Psoas muscle (tissue), 8 donors: ENCODE results near the gene COPG1. TPM values are rescaled to one million over a fixed set of nuclear protein-coding genes. Genes with fewer than 3 reads are reported as not detected.
A peak's percentile ranks its signal among the peaks of the same experiment; 100 is the strongest.

Source experiments
- ATAC-seq, 4 donors: fragments of 200-7000 bp; cut with Tn5 transposase; one replicate each; pipeline ENCODE4 v1.9.1; 2020; ENCODE audit warnings: moderate library complexity in 3 of 4, mild to moderate bottlenecking in 2 of 4
- DNase-seq, 2 donors: peaks; one replicate each; pipeline ENCODE4 v3.0.0-alpha.2; 2020
- H3K27ac ChIP-seq: fragments of 200-600 bp; one replicate; pipeline ENCODE4 v1.8.0; 2022
- H3K27me3 ChIP-seq, 3 donors: fragments of 200-600 bp in 1 of 3; one replicate each; pipeline versions ENCODE4 v1.6.1 to v1.8.0; 2013 to 2022; ENCODE audit warnings: low read length in 2 of 3, mild to moderate bottlenecking in 2 of 3, moderate library complexity in 1 of 3; ENCODE audit not compliant: insufficient read depth in 3 of 3
- H3K36me3 ChIP-seq, 2 donors: fragments of 200-600 bp in 1 of 2; one replicate each; pipeline versions ENCODE4 v1.6.1 to v1.8.0; 2013 to 2022; ENCODE audit warnings: low read depth in 1 of 2, mild to moderate bottlenecking in 1 of 2, moderate library complexity in 1 of 2; ENCODE audit not compliant: insufficient read depth in 1 of 2
- H3K4me1 ChIP-seq: fragments of 200-600 bp; one replicate; pipeline ENCODE4 v1.8.0; 2022
- H3K4me3 ChIP-seq: fragments of 200-600 bp; one replicate; pipeline ENCODE4 v1.8.0; 2022; ENCODE audit warnings: mild to moderate bottlenecking
- H3K9me3 ChIP-seq: fragments of 200-600 bp; one replicate; pipeline ENCODE4 v1.8.0; 2022
- WGBS, 3 donors: extraction: QIAGEN DNeasy Blood & Tissue Kit; methylation state at CpG; one replicate each; pipeline versions ENCODE4 v1.1.6 to v1.1.7; 2013; 5-methylcytosine and 5-hydroxymethylcytosine counted together
- intact Hi-C, 2 donors: fragments of 100-400 bp; cut with DNase I; formaldehyde crosslinking; loops; one replicate each; pipeline versions ENCODE4 v1.11.0 to v1.14.2; 2022
- polyA plus RNA-seq, 3 donors: library from polyadenylated mRNA; stranded (reverse); fragments of 200-250 nt; gene quantifications; one replicate each; pipeline ENCODE4 v1.2.3, GENCODE V29; 2013
- total RNA-seq, 4 donors: library from RNA; stranded (reverse); fragmentation: NEBNext Ultra II Directional in 2 of 4; extraction: Animal tissue kit (Norgen Biotek cat#: 25700) in 2 of 4; gene quantifications; one replicate each; pipeline versions ENCODE4 v1.2.1 to v1.2.4, GENCODE V29; 2021 to 2023
- TF ChIP-seq, protein P1 (sequence below): fragments of 200-600 bp; IDR thresholded peaks from one replicate; pipeline ENCODE4 v1.8.0; 2022; ENCODE audit warnings: antibody characterized with exemption
- donor health status: healthy with polysubstance abuse.
- donor health status: DM: no; HTN: no; CAD: no; lungs with moderate emphysema.
- donor health status: Bipolar disorder and iron deficiency.
- donor health status: healthy.
- donor health status: DM: yes; HTN: yes; CAD: no.
- donor health status: DM: no; HTN: no; CAD: no.
- donor health status: DM: no; HTN: no; CAD: no.
- donor health status: DM: yes; HTN: yes; CAD: no.

The COPG1 gene
- total and polyA plus RNA-seq, 7 donors: 58.4 to 96.1 (median 66.9) TPM

GRCh38 chr3:129317014-129317771 lies 67.8 kb downstream of the COPG1 start:
- H3K9me3 ChIP-seq: no peaks in the 10 kb centered on the region
- peak overlapping the region; percentile 97 for H3K4me3 ChIP-seq
- DNase-seq (peak in 1 of 2 donors; percentile 72), ATAC-seq (no peak)
- H3K36me3 ChIP-seq: no peaks in the 10 kb centered on the region
- TF ChIP-seq, protein P1, sequence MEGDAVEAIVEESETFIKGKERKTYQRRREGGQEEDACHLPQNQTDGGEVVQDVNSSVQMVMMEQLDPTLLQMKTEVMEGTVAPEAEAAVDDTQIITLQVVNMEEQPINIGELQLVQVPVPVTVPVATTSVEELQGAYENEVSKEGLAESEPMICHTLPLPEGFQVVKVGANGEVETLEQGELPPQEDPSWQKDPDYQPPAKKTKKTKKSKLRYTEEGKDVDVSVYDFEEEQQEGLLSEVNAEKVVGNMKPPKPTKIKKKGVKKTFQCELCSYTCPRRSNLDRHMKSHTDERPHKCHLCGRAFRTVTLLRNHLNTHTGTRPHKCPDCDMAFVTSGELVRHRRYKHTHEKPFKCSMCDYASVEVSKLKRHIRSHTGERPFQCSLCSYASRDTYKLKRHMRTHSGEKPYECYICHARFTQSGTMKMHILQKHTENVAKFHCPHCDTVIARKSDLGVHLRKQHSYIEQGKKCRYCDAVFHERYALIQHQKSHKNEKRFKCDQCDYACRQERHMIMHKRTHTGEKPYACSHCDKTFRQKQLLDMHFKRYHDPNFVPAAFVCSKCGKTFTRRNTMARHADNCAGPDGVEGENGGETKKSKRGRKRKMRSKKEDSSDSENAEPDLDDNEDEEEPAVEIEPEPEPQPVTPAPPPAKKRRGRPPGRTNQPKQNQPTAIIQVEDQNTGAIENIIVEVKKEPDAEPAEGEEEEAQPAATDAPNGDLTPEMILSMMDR: no peak
- H3K27me3 ChIP-seq: no peaks in the 10 kb centered on the region
- H3K27ac ChIP-seq: peak overlapping the region; percentile 89
- intact Hi-C loops: no loop called here
- 33 to 37% (median 36%) methylated on average over 14 to 15 of the region's 15 CpGs for WGBS, 3 donors
- H3K4me1 ChIP-seq: peaks cover 12% of the 10 kb centered on the region

- H3K27ac ChIP-seq: no peak overlapping the region
Observed at GRCh38 chr3:129317848-129318247, 68.4 kb downstream of the COPG1 start.

DNA sequence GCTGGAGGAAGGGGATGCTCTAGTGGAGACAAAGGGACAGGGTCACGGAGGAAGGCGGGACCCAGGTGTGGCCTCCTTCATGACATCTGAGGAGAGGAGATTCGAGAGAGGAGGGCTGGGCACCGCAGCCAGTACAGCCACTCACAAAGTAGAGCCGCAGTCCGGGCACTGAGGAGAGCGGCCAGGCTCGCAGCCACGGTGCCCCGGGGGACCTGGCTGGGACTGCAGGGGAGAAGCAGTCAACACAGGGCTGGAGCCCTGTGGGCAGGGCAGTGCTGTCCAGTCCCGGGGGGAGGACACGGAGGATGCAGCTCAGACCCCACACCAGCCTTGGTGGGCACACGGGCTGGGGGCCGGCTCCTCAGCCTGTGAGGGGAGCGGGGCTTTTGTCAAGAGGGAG lies 69.5 kb downstream of the COPG1 start:
- Histone ChIP-seq H3K4me3 (no peak overlapping the region), H3K27me3 (no peaks in the 10 kb centered on the region), H3K9me3 (no peaks in the 10 kb centered on the region), H3K4me1 (peaks cover 12% of the 10 kb centered on the region), H3K27ac (no peak overlapping the region), H3K36me3 (no peaks in the 10 kb centered on the region)
- TF ChIP-seq, protein P1: no peak
- DNase-seq (peak in 1 of 2 donors; percentile 52), ATAC-seq (no peak)
- intact Hi-C loops: no loop called here
- WGBS, 3 donors: 90 to 95% (median 92%) methylated on average over 12 to 15 of the region's 15 CpGs

More at GRCh38 chr3:129317848-129318247, 68.4 kb downstream of the COPG1 start:
- no peaks in the 10 kb centered on the region for H3K9me3 ChIP-seq
- no peaks in the 10 kb centered on the region for H3K27me3 ChIP-seq
- ATAC-seq (no peak), DNase-seq (peak in 1 of 2 donors; percentile 44)
- TF ChIP-seq, protein P1: no peak
- H3K4me1 ChIP-seq: peaks cover 12% of the 10 kb centered on the region
- no peak overlapping the region for H3K4me3 ChIP-seq
- 48 to 67% (median 51%) methylated on average over 5 of the region's 5 CpGs for WGBS, 3 donors
- intact Hi-C loops: no loop called here
- H3K36me3 ChIP-seq: no peaks in the 10 kb centered on the region

- WGBS, 3 donors: 90 to 94% (median 93%) methylated on average over 5 to 8 of the region's 8 CpGs
- no peaks in the 10 kb centered on the region for H3K36me3 ChIP-seq
- peaks cover 3% of the 10 kb centered on the region for H3K4me1 ChIP-seq
- no peak overlapping the region for H3K27ac ChIP-seq
- TF ChIP-seq, protein P1: no peak
- H3K4me3 ChIP-seq: no peak overlapping the region
- DNase-seq: peak in 1 of 2 donors; percentile 29
- no peaks in the 10 kb centered on the region for H3K27me3 ChIP-seq
- H3K9me3 ChIP-seq: no peaks in the 10 kb centered on the region
- intact Hi-C loops: no loop called here
- ATAC-seq: no peak
Observed at GRCh38 chr3:129320261-129320660, 70.9 kb downstream of the COPG1 start.
